HCT116 (cell line): ENCODE data around the gene RASGEF1B. TPM values are rescaled to one million over a fixed set of nuclear protein-coding genes. Genes with fewer than 3 reads are reported as not detected.

ENCODE experiments used
- ATAC-seq: fragments of 200-7000 bp; cut with Tn5 transposase; 2 replicates; pipeline ENCODE4 v1.9.1; 2020; ENCODE audit warnings: mild to moderate bottlenecking, moderate library complexity
- BruUV-seq: library from RNA; stranded (reverse); fragments of 400-500 nt; replicated peaks from 2 replicates; lab custom pipeline; 2021; lab: Mats Ljungman, UMichigan
- CTCF ChIA-PET: fragments of 300-600 bp; sonication (Branson Sonifier 250); formaldehyde crosslinking; loops from one replicate; lab custom pipeline; 2021; ENCODE audit warnings: antibody characterized with exemption; lab: Charles Lee
- POLR2A ChIA-PET: fragments of 300-600, 350-600 bp; sonication (Branson Sonifier 250); formaldehyde crosslinking; loops from one replicate; lab custom pipeline; 2021; ENCODE audit warnings: antibody characterized with exemption; lab: Charles Lee
- RAD21 ChIA-PET, 2 experiments: fragments of 300-600 bp; sonication (Branson Sonifier 250); formaldehyde crosslinking; loops; one replicate each; lab custom pipeline; 2023; ENCODE audit warnings: low total read pairs in 2 of 2; ENCODE audit not compliant: uncharacterized antibody in 2 of 2, unreplicated experiment in 2 of 2, low non-redundant PET in 1 of 2; lab: Charles Lee
- DNase-seq: peaks from one replicate; pipeline ENCODE4 v3.0.0-alpha.2; 2010; ENCODE audit warnings: low read depth, low spot score
- H2AFZ ChIP-seq: fragments of 200-600 bp; shearing (Covaris generic), sonication (generic); 2 replicates; pipeline ENCODE4 v1.6.1; 2017; ENCODE audit warnings: low read depth, mixed run types, mixed read lengths, antibody characterized with exemption, low read length; ENCODE audit not compliant: poor library complexity, severe bottlenecking
- H3K27ac ChIP-seq: 2 replicates; pipeline ENCODE4 v1.5.1; 2012; ENCODE audit warnings: low read depth, low read length
- H3K27me3 ChIP-seq: fragments of 200-600 bp; sonication (generic); 2 replicates; pipeline ENCODE4 v1.6.1; 2016; ENCODE audit warnings: mixed run types, low read length, mixed read lengths; ENCODE audit not compliant: insufficient read depth
- H3K36me3 ChIP-seq, 2 experiments: fragments of 200-500 bp in 1 of 2; fragments of 200-600 bp in 1 of 2; sonication (Bioruptor generic) in 1 of 2; sonication (generic) in 1 of 2; 2 replicates each; pipeline versions ENCODE4 v1.5.1 to v1.6.1; 2014 to 2016; ENCODE audit warnings: low read length in 2 of 2, inconsistent platforms in 1 of 2, mixed read lengths in 1 of 2, mixed run types in 1 of 2; ENCODE audit not compliant: insufficient read depth in 2 of 2, control insufficient read depth in 1 of 2
- H3K4me1 ChIP-seq, 2 experiments: fragments of 200-600 bp in 1 of 2; sonication (generic) in 1 of 2; 2 replicates each; pipeline versions ENCODE4 v1.5.1 to v1.6.1; 2012 to 2017; ENCODE audit warnings: low read length in 2 of 2, inconsistent platforms in 1 of 2, mild to moderate bottlenecking in 1 of 2, mixed read lengths in 1 of 2, mixed run types in 1 of 2, moderate library complexity in 1 of 2; ENCODE audit not compliant: insufficient read depth in 2 of 2, control insufficient read depth in 1 of 2
- H3K4me2 ChIP-seq: fragments of 200-600 bp; sonication (generic); 2 replicates; pipeline ENCODE4 v1.6.1; 2017; ENCODE audit warnings: mixed run types, low read length, mixed read lengths
- H3K4me3 ChIP-seq, 2 experiments: fragments of 200-600 bp in 1 of 2; sonication (generic) in 1 of 2; replicated peaks in 1 of 2; 2 replicates each; pipeline ENCODE4 v1.5.1; 2011 to 2016; ENCODE audit warnings: low read length in 2 of 2, control low read depth in 1 of 2, low read depth in 1 of 2, mild to moderate bottlenecking in 1 of 2, mixed read lengths in 1 of 2, mixed run types in 1 of 2
- H3K79me2 ChIP-seq: fragments of 200-600 bp; sonication (generic); 2 replicates; pipeline ENCODE4 v1.6.1; 2017; ENCODE audit warnings: mild to moderate bottlenecking, mixed run types, low read length, moderate library complexity, mixed read lengths; ENCODE audit not compliant: insufficient read depth
- H3K9ac ChIP-seq: fragments of 200-600 bp; sonication (generic); 2 replicates; pipeline ENCODE4 v1.6.1; 2016; ENCODE audit warnings: low read length, mixed read lengths
- H3K9me2 ChIP-seq: fragments of 200-600 bp; sonication (generic), shearing (Covaris generic); 2 replicates; pipeline ENCODE4 v1.6.1; 2017; ENCODE audit warnings: mixed run types, mild to moderate bottlenecking, moderate library complexity; ENCODE audit not compliant: insufficient read depth
- H3K9me3 ChIP-seq, 2 experiments: fragments of 200-500 bp in 1 of 2; fragments of 200-600 bp in 1 of 2; sonication (Bioruptor generic) in 1 of 2; sonication (generic) in 1 of 2; 2 replicates each; pipeline ENCODE4 v1.6.1; 2014 to 2017; ENCODE audit warnings: low read length in 2 of 2, mixed read lengths in 2 of 2, inconsistent platforms in 1 of 2, low read depth in 1 of 2, mild to moderate bottlenecking in 1 of 2, mixed run types in 1 of 2, moderate library complexity in 1 of 2; ENCODE audit not compliant: control insufficient read depth in 1 of 2, insufficient read depth in 1 of 2
- H4K20me1 ChIP-seq: fragments of 200-600 bp; sonication (generic), shearing (Covaris generic); 2 replicates; pipeline ENCODE4 v1.6.1; 2017; ENCODE audit warnings: mixed run types, mild to moderate bottlenecking, moderate library complexity; ENCODE audit not compliant: insufficient read depth
- CBX3 ChIP-seq: IDR thresholded peaks from 2 replicates; pipeline ENCODE4 v1.6.1; 2012; ENCODE audit warnings: low read depth
- CEBPB ChIP-seq: IDR thresholded peaks from 2 replicates; pipeline ENCODE4 v1.6.1; 2012; ENCODE audit warnings: low read depth
- EGR1 ChIP-seq: IDR thresholded peaks from 2 replicates; pipeline ENCODE4 v1.6.1; 2012; ENCODE audit warnings: low read depth
- ELF1 ChIP-seq: IDR thresholded peaks from 2 replicates; pipeline ENCODE4 v1.6.1; 2012; ENCODE audit warnings: low read depth, borderline replicate concordance
- JUND ChIP-seq: IDR thresholded peaks from 2 replicates; pipeline ENCODE4 v1.6.1; 2012
- POLR2AphosphoS5 ChIP-seq: IDR thresholded peaks from 2 replicates; pipeline ENCODE4 v1.6.1; 2011; ENCODE audit warnings: mild to moderate bottlenecking, low read depth, low read length, moderate library complexity
- RAD21 ChIP-seq: IDR thresholded peaks from 2 replicates; pipeline ENCODE4 v1.6.1; 2012; ENCODE audit warnings: low read depth, mild to moderate bottlenecking
- SIN3A ChIP-seq: IDR thresholded peaks from 2 replicates; pipeline ENCODE4 v1.6.1; 2012; ENCODE audit warnings: low read depth
- SRF ChIP-seq: IDR thresholded peaks from 2 replicates; pipeline ENCODE4 v1.6.1; 2012; ENCODE audit warnings: low read depth
- YY1 ChIP-seq: IDR thresholded peaks from 2 replicates; pipeline ENCODE4 v1.6.1; 2011; ENCODE audit warnings: low read length, low read depth, moderate library complexity, mild to moderate bottlenecking; ENCODE audit not compliant: insufficient replicate concordance; ENCODE audit errors: extremely low read depth
- ZNF274 ChIP-seq: fragments of 200-500 bp; sonication (Bioruptor generic); IDR thresholded peaks from 2 replicates; pipeline ENCODE4 v1.6.1; 2014; ENCODE audit warnings: mild to moderate bottlenecking, low read depth, low read length, inconsistent platforms
- intact Hi-C: fragments of 100-400 bp; cut with micrococcal nuclease; formaldehyde crosslinking; loops from 2 replicates; pipeline ENCODE4 v1.10.0; 2022
- total RNA-seq: library from RNA; stranded (reverse); gene quantifications from one replicate; pipeline ENCODE4 v1.2.1, GENCODE V29; 2021; ENCODE audit not compliant: unreplicated experiment
- TF ChIP-seq, protein P1 (sequence below): IDR thresholded peaks from 2 replicates; pipeline ENCODE4 v1.6.1; 2011; ENCODE audit warnings: mild to moderate bottlenecking, low read length, moderate library complexity; ENCODE audit not compliant: insufficient replicate concordance; ENCODE audit errors: extremely low read depth
- TF ChIP-seq, protein P2 (sequence below): IDR thresholded peaks from 2 replicates; pipeline ENCODE4 v1.6.1; 2012; ENCODE audit warnings: low read depth

The RASGEF1B gene
- total RNA-seq, 1 experiment from 2014 or later = 0.25 TPM

DNA sequence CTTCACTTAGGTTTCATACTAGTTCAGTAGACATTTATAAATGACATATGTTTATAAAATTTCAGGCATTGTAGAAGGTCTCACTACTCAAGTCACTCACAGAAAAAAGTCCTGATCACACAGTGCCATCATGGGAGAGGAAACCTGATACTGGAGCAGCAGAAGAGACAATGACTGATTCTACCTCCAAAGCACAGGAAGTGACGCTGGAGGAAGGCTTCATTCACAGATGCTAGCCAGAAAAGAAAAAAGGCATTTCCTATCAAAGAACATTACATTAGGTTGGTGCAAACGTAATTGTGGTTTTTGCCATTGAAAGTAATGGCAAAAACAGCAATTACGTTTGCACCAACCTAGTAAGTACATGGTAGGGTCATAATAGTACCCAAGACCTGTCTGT is 79.5 kb downstream of the RASGEF1B start:
- Histone ChIP-seq H2AFZ (no peak overlapping the region), H3K9ac (no peak overlapping the region), H4K20me1 (no peaks in the 10 kb centered on the region), H3K27ac (no peak overlapping the region), H3K4me3 (no peak overlapping the region), H3K4me1 (no peaks in the 10 kb centered on the region), H3K36me3 (no peaks in the 10 kb centered on the region), H3K4me2 (no peak overlapping the region), H3K9me2 (no peaks in the 10 kb centered on the region), H3K79me2 (no peaks in the 10 kb centered on the region), H3K27me3 (peaks cover 7% of the 10 kb centered on the region), H3K9me3 (no peaks in the 10 kb centered on the region)
- no TSS peak for BruUV-seq
- DNase-seq = no peak
- ATAC-seq = no peak
- CTCF ChIA-PET = no interaction called here
- RAD21 ChIA-PET = no interaction called here
- TF ChIP-seq JUND = no peak
- TF ChIP-seq SIN3A = no peak
- no peak for TF ChIP-seq ZNF274
- TF ChIP-seq ELF1 = no peak
- TF ChIP-seq RAD21 = no peak
- TF ChIP-seq CEBPB = no peak
- POLR2A ChIA-PET = no interaction called here
- intact Hi-C loops = no loop called here

DNA sequence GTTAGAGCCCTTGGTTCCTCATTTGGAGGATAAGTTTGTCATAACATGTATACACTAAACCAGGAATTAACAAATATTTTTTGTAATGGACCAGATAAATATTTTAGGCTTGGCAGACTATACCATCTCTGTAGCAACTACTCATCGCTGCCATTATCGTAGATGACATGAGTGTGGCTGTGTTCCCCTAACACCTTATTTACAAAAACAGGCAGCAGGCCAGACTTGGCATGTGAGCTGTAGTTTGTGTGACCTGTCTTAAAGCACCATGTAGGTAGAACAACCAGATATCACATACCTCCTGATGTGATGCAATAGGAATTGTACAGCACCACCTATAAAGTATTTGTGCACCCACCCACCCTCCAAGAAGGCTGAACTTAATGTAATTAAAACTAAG is 82.0 kb downstream of the RASGEF1B start:
- Histone ChIP-seq H4K20me1 (no peaks in the 10 kb centered on the region), H3K79me2 (no peaks in the 10 kb centered on the region), H3K4me3 (no peak overlapping the region), H2AFZ (no peak overlapping the region), H3K4me2 (no peak overlapping the region), H3K9me2 (no peaks in the 10 kb centered on the region), H3K27ac (no peak overlapping the region)
- POLR2A ChIA-PET = no interaction called here
- DNase-seq = no peak
- TF ChIP-seq, protein P1, sequence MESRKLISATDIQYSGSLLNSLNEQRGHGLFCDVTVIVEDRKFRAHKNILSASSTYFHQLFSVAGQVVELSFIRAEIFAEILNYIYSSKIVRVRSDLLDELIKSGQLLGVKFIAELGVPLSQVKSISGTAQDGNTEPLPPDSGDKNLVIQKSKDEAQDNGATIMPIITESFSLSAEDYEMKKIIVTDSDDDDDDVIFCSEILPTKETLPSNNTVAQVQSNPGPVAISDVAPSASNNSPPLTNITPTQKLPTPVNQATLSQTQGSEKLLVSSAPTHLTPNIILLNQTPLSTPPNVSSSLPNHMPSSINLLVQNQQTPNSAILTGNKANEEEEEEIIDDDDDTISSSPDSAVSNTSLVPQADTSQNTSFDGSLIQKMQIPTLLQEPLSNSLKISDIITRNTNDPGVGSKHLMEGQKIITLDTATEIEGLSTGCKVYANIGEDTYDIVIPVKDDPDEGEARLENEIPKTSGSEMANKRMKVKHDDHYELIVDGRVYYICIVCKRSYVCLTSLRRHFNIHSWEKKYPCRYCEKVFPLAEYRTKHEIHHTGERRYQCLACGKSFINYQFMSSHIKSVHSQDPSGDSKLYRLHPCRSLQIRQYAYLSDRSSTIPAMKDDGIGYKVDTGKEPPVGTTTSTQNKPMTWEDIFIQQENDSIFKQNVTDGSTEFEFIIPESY = no peak
- no peak for TF ChIP-seq SIN3A
- no peak for TF ChIP-seq SRF
- TF ChIP-seq POLR2AphosphoS5 = no peak
- TF ChIP-seq, protein P2, sequence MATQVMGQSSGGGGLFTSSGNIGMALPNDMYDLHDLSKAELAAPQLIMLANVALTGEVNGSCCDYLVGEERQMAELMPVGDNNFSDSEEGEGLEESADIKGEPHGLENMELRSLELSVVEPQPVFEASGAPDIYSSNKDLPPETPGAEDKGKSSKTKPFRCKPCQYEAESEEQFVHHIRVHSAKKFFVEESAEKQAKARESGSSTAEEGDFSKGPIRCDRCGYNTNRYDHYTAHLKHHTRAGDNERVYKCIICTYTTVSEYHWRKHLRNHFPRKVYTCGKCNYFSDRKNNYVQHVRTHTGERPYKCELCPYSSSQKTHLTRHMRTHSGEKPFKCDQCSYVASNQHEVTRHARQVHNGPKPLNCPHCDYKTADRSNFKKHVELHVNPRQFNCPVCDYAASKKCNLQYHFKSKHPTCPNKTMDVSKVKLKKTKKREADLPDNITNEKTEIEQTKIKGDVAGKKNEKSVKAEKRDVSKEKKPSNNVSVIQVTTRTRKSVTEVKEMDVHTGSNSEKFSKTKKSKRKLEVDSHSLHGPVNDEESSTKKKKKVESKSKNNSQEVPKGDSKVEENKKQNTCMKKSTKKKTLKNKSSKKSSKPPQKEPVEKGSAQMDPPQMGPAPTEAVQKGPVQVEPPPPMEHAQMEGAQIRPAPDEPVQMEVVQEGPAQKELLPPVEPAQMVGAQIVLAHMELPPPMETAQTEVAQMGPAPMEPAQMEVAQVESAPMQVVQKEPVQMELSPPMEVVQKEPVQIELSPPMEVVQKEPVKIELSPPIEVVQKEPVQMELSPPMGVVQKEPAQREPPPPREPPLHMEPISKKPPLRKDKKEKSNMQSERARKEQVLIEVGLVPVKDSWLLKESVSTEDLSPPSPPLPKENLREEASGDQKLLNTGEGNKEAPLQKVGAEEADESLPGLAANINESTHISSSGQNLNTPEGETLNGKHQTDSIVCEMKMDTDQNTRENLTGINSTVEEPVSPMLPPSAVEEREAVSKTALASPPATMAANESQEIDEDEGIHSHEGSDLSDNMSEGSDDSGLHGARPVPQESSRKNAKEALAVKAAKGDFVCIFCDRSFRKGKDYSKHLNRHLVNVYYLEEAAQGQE = no peak
- no peak for TF ChIP-seq EGR1
- no peak for TF ChIP-seq CBX3
- no peak for TF ChIP-seq YY1
- TF ChIP-seq, all 23 proteins: peak for 0
- ChIA-PET RAD21 (no interaction called here), CTCF (no interaction called here)
- Histone ChIP-seq H3K36me3 (no peaks in the 10 kb centered on the region), H3K4me1 (no peaks in the 10 kb centered on the region), H3K27me3 (no peaks in the 10 kb centered on the region; the same call in 1 of the 2 replicates), H3K9me3 (no peaks in the 10 kb centered on the region), H3K9ac (no peak overlapping the region)
- BruUV-seq = no TSS peak
- ATAC-seq = no peak
- intact Hi-C loops = no loop called here
